Urinary bladder (tissue), 4 donors: ENCODE measurements around the gene AGPAT4. TPM values are rescaled to one million over a fixed set of nuclear protein-coding genes. Genes with fewer than 3 reads are reported as not detected.

Experiments used
- DNase-seq: peaks from one replicate; pipeline ENCODE4 v3.0.0-alpha.2; 2015; ENCODE audit errors: extremely low spot score
- H3K27ac ChIP-seq: one replicate; pipeline ENCODE4 v1.5.1; 2013; ENCODE audit warnings: low read depth, mild to moderate bottlenecking, moderate library complexity
- H3K36me3 ChIP-seq: one replicate; pipeline ENCODE4 v1.6.1; 2013; ENCODE audit warnings: mild to moderate bottlenecking, moderate library complexity; ENCODE audit not compliant: insufficient read depth
- H3K4me1 ChIP-seq: one replicate; pipeline ENCODE4 v1.6.1; 2013; ENCODE audit warnings: mild to moderate bottlenecking, moderate library complexity; ENCODE audit not compliant: insufficient read depth
- H3K4me3 ChIP-seq: one replicate; pipeline ENCODE4 v1.5.1; 2013; ENCODE audit warnings: low read depth, low read length
- WGBS: extraction: QIAGEN DNeasy Blood & Tissue Kit; methylation state at CpG from one replicate; pipeline ENCODE4 v1.1.7; 2013; 5-methylcytosine and 5-hydroxymethylcytosine counted together
- polyA plus RNA-seq: library from polyadenylated mRNA; stranded (reverse); fragments of 200-250 nt; gene quantifications from one replicate; pipeline ENCODE4 v1.2.3, GENCODE V29; 2013
- total RNA-seq: library from RNA; depleted of rRNA; stranded (reverse); fragments of >200 nt; gene quantifications from one replicate; pipeline ENCODE4 v1.2.3, GENCODE V29; 2014
- donor health status: healthy with polysubstance abuse.
- donor health status: healthy.

The AGPAT4 gene
- total and polyA plus RNA-seq, 2 donors, result 4.5 to 26.4 TPM

DNA sequence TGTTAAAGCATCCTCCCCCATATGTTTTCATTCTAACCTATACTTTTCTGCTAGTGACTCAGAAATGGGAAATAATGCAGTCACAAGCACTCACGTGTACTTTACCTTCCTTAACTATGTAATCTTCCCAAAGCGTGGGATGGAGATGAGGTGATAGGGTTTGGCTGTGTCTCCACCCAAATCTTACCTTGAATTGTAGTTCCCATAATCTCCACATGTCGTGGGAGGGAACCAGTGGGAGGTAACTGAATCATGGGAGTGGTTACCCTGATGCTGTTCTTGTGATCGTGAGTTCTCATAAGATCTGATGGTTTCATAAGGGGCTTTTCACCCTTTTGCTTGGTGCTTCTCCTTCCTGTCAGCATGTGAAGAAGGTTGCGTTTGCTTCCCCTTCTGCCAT lies 35.4 kb downstream of the AGPAT4 start:
- Histone ChIP-seq H3K4me1 (no peaks in the 10 kb centered on the region), H3K36me3 (no peaks in the 10 kb centered on the region), H3K27ac (no peak overlapping the region), H3K4me3 (no peak overlapping the region)
- 93% methylated on average over 5 of the region's 5 CpGs for WGBS
- no peak for DNase-seq

DNA sequence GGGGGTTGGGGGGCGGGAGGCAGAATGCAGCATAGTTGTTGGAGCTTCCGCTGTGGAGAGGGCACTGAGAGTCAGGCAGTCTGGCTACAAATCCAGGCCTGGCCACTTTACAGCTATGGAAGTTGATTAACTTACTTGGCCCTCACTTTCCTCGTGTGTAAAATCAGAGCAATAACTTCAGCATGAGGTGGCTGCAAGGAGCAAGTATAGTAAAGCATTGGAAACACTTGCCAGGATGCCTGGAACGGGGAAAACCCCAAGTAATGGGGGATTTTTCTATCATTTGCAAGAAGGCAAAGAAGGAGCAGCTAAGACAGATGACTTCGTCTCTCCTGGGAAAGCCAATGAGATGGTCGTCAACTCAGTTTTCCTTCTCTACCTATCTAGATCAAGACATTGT lies 35.8 kb downstream of the AGPAT4 start:
- H3K4me1 ChIP-seq, result no peaks in the 10 kb centered on the region
- DNase-seq, result no peak
- H3K27ac ChIP-seq, result no peak overlapping the region
- no peaks in the 10 kb centered on the region for H3K36me3 ChIP-seq
- H3K4me3 ChIP-seq, result no peak overlapping the region
- WGBS, result 68% methylated on average over 6 of the region's 6 CpGs

DNA sequence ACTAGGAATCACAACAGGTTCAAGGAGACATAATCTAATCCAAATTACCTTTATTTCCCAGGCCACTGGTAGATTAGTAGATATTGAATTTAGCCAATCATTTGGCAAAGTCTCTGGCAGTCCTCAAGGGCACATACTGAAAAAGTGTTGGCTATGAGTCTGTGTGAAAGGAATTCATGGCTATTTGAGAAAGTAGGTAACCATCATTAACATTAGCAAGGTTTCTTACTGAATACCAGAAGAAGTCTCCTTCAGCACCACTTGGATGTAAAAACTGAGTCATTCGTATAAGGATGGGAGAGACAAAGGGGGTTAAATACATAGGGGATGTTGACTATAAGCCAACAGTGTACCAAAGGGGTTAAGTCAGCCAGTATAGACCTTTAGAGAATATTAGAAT lies 36.7 kb downstream of the AGPAT4 start:
- no peaks in the 10 kb centered on the region for H3K4me1 ChIP-seq
- 98% methylated on average over 1 of the region's 1 CpG for WGBS

DNA sequence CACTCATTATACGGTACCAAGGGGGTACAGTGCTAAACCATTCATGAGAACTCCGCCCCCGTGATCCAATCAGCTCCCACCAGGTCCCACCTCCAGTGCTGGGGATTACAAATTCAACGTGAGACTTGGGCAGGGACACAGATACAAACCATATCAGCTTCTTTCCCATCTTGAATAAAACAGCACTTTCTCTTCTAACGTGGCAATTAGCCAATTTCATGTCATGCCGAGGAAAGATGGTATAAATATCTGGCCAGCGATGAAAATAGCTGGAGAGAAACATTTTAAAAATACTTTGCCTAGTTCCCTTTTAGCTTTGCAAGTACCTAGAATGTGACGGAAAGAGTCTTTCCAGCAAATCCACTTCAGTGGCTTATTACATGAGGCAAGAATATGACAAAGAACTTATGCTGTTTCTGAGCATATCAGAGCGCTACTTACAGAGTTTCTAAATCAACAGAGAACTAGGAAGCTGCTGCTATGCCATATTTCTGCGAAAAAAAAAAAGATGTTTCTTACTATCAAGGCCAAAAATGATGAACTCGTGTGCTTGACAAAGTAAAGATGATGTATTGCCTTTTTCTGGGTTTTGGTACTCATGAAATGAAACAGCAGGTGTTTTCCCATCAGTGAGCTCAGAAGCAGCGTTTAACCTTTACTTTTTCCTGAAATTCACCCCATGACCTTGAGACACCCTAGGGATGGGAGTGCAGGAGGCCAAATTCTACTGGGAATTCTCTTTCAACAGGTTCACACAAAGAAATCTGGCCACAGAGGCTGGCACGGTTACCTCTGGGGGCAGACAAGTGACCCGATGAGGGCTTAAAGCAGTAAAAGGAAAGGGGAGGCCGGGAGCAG lies 37.9 kb downstream of the AGPAT4 start:
- Histone ChIP-seq H3K36me3 (no peaks in the 10 kb centered on the region), H3K27ac (no peak overlapping the region), H3K4me3 (no peak overlapping the region), H3K4me1 (no peaks in the 10 kb centered on the region)
- WGBS, result 72% methylated on average over 15 of the region's 15 CpGs
- no peak for DNase-seq

More for the DNA sequence above, 36.7 kb downstream of the AGPAT4 start:
- Histone ChIP-seq H3K36me3 (no peaks in the 10 kb centered on the region), H3K4me3 (no peak overlapping the region), H3K27ac (no peak overlapping the region)
- no peak for DNase-seq

DNA sequence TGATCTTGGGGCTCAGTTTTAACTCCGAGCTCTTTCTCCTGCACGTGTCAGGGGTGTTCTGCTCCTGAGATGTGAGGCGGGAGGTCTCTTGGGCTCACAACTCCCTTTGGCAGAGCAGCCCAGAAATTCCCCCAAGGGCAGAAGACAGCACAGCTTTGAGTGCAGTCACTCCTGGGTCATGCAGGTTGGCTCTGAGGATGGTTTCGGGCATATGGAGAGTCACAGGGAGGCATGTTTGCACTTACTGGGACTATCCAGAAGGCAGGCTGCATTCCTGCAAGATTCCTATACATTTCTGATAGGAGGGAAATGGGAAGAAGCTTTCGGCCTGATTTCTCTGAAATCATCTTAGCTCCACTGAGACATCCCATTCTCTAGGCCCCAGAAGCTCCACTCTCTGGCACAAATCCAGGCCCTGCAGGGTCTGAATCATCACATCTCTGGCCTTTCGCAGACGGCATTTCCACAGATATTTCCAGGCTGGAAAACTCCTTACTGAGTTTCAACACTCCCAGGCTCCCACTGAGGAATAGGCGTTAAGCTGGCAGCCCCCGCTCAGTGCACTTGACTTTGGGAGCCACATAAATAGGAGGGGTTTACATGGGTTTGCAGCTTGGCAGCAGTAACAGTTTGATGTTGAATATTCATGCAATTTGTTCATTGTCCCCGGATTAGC lies 39.7 kb downstream of the AGPAT4 start:
- no peaks in the 10 kb centered on the region for H3K4me1 ChIP-seq
- no peak for DNase-seq
- WGBS, result 63% methylated on average over 10 of the region's 10 CpGs
- no peak overlapping the region for H3K4me3 ChIP-seq
- no peak overlapping the region for H3K27ac ChIP-seq
- no peaks in the 10 kb centered on the region for H3K36me3 ChIP-seq

DNA sequence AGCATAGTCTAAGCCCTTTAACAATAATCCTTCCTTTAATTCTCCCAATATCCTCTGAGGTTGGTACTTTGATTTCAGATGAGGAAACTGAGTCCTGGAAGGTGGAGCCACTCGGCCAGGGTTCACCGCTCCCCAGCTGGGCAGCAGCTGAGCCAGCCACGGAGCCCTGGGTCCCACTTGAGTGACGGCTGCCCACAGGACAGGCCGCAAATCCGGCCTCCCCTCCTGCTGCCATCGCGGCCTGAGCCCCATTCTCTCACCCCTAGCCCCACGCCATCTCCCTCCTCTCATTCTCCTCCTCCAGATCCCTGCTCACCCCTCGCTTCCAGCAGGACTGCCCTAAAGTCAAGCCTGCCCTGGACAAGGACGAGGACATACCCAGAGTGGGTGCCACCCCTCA lies 41.4 kb downstream of the AGPAT4 start:
- Histone ChIP-seq H3K36me3 (no peaks in the 10 kb centered on the region), H3K27ac (no peak overlapping the region), H3K4me3 (no peak overlapping the region), H3K4me1 (peaks cover 3% of the 10 kb centered on the region)
- no peak for DNase-seq
- 98% methylated on average over 11 of the region's 11 CpGs for WGBS

DNA sequence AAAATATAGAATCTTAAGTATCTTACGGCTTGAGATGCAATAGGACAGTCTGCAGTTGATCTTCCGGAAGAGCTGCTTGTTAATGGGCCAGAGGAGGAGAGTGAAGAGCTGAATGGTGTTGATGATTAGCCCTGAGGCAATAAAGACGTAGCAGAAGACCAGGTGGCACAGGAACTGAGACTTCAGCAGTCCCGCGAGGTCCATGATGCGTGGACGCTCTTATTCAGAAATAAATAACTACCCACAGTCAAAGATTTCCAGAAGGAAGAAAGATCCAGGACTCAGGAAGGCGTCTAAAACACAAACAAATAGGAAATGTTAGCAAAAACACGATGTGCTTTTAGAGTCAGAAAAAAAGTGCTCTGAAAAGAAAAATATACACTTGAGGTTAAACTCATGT lies 41.9 kb downstream of the AGPAT4 start:
- Histone ChIP-seq H3K4me1 (peaks cover 3% of the 10 kb centered on the region), H3K27ac (no peak overlapping the region), H3K4me3 (no peak overlapping the region), H3K36me3 (no peaks in the 10 kb centered on the region)
- WGBS, result 88% methylated on average over 9 of the region's 9 CpGs
- DNase-seq, result no peak

DNA sequence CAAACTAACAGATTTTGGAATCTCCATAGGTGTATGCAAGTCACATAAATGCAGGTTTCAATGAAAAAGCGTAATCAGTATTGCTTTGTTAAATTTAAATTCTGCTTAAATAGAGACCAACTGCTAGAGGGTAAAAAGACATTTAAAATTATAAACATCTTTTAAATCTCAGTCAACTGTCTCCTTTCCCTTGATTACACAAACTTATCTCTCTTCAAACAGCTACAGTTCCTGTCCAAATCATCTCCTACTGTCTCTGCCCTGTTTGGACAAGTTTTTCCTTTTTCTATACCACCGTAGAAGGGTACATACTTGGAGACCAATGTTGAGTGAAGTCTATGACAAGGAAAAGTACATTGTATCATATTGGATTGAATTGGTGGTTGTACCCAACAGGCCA lies 43.5 kb downstream of the AGPAT4 start:
- DNase-seq, result no peak
- H3K4me3 ChIP-seq, result no peak overlapping the region
- H3K36me3 ChIP-seq, result no peaks in the 10 kb centered on the region
- WGBS, result 89% methylated on average over 2 of the region's 2 CpGs
- H3K27ac ChIP-seq, result no peak overlapping the region
- H3K4me1 ChIP-seq, result peaks cover 3% of the 10 kb centered on the region

DNA sequence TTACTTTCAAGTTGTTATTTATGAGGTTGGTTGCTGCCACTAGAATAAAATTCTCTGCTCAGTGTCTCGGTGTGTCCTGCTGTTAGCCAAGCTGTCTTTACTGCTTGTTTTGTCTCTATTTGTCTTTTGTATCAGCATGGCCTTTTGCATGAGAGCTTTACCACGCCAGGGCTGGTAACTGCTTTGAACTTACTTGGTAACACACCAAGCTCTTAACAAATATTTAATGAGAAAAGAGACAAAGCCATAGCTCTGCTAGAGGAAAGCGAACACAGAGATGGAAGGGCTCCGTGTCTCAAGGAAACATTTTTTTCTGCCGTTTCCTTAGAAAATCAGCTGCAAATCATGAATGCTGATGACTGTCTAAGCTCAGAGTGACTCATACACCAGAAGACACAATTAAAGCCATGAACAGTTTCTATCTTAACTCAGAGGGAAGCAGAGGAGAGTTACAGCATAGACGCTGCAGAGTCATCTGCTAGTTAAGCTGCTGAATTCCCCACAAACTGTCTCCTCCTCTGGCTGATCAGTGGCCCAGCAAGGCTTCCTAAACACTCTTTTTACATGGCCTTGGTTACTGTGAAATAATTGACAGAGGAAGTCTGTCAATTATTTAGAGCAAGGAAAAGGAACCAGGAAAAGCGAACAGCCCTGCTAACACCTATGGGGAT lies 44.8 kb downstream of the AGPAT4 start:
- 20% methylated on average over 7 of the region's 7 CpGs for whole genome bisulfite sequencing
- no peaks in the 10 kb centered on the region for H3K36me3 ChIP-seq
- no peak overlapping the region for H3K4me3 ChIP-seq
- peaks cover 3% of the 10 kb centered on the region for H3K4me1 ChIP-seq
- peak overlapping the region; percentile 27 for H3K27ac ChIP-seq
- DNase-seq, result no peak

DNA sequence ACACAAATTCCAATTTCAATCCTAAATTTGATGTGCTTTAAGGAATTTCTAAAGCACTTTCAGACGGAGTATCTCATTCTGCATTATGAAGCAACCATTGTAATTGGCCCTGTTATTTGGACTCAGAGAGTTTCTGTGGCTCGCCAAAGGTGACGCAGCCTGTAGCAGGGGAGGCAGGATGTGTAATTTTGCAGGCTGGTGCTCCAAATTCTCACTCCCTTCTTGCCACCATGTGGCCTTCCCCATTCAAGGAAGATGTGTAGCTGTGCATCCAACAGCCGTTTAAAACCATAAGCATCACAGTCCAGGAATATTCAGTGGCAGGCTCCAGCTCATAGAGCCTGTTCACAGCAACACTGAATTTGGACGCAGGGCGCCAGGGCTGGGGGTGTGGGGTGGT lies 45.8 kb downstream of the AGPAT4 start:
- H3K27ac ChIP-seq, result no peak overlapping the region
- peaks cover 3% of the 10 kb centered on the region for H3K4me1 ChIP-seq
- no peaks in the 10 kb centered on the region for H3K36me3 ChIP-seq
- no peak for DNase-seq
- H3K4me3 ChIP-seq, result no peak overlapping the region
- 57% methylated on average over 6 of the region's 6 CpGs for WGBS

DNA sequence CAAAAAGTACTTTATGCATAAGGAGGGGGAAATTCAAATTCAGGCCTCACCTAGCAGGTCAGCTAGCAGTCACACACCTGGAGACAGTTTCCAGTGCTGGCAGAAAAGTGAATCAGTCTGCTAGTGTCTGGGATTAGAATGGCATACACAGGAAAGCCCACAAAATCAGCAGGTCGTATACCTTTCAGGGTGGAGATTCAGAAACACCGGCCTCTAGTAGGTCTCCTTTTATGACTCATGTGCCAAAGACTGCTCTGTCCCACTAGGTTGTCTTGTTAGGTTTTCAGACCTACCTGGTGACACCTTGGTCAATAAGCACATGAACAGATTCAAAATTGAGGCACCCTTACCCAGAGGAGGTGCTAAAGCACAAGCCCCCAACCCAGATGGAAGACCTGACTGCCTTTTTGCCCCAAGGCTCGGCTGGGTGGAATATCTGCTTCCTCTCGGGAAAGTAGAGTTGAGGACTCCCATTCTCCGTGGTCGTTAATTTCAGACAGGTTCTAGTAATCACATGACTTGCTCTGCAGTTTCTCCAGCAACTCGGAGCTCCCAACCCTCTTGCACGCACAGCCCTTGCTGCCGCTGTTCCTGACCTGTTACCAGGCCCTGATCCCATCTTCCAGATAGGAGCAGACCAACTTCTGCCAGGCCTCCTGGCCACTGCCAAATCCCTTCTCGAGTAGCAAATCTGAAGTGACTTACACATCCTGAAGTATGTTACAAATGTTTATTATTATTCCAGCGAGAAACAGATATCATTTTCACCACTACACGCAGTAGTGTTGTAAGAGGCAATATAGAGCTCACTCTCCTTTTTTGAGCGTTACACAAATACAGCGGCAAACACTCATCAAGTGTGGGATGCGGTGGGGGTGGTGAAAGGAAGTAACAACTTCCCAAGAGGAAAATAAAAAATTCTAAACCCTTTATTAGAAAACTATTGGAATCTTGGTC lies 46.6 kb downstream of the AGPAT4 start:
- Histone ChIP-seq H3K4me1 (peaks cover 3% of the 10 kb centered on the region), H3K4me3 (no peak overlapping the region), H3K36me3 (no peaks in the 10 kb centered on the region), H3K27ac (no peak overlapping the region)
- 72% methylated on average over 15 of the region's 15 CpGs for WGBS
- no peak for DNase-seq

DNA sequence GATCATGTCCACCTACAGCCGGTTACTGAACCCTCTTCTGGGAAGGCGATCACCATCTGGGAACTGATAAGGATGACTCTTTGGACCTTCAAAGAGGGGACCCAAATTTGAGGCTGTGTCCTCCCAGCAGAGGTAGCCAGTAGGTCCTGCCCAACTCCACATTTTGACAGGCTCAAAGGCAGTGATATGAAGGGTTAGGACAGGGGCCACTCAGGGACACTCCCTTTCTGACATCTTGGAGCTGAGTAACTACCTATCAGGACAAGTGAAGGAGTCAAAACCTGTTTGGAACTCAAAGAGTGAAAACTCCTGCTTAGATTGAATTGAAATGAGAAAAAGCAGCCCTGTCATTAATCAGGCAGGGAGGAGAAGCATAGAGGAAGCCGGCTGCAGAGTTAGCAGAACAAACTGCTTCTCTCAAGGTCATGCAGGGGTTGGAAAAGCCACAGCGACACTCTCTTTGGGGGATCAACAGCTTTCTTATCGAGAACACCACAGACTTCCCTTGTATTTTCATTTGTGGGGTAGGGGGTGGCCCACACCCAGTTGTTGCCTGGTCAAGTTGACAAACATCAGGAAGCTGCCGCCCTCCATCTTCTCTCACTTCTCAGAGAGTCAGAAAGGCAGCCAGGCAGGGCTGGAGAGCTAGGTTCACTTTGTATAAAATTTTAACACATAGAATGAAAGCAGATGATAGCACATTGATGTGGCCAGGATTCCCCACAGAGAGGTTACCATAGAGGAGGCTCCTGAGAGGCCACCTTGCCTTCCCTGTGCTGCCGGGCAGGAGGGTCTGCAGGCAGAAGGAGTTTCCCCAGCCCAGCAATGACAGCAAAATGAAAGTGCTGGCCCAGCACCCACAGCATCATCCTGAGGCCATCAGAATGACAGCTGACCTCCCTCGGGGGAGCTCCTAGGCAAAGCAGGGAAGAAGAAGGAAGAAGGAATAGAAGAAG lies 47.6 kb downstream of the AGPAT4 start:
- DNase-seq, result no peak
- 72% methylated on average over 8 of the region's 8 CpGs for WGBS
- H3K4me1 ChIP-seq, result peaks cover 3% of the 10 kb centered on the region
- H3K36me3 ChIP-seq, result no peaks in the 10 kb centered on the region
- no peak overlapping the region for H3K4me3 ChIP-seq
- H3K27ac ChIP-seq, result no peak overlapping the region
